ENCODE data around the gene SPATS2L.

SPATS2L gene

GRCh38 chr2:200324362-200324761 lies 17.9 kb downstream of the SPATS2L start:
- no peak overlapping the region for H3K4me3 ChIP-seq (ENCODE audit: low read length)

GRCh38 chr2:200329384-200329783 lies 22.9 kb downstream of the SPATS2L start:
- Histone ChIP-seq H3K4me3 (ENCODE audit: low read length) (no peak overlapping the region), H3K27me3 (ENCODE audit: control insufficient read depth, insufficient read depth, low read length) (no peaks in the 10 kb centered on the region), H3K36me3 (ENCODE audit: insufficient read depth, low read length) (peaks cover 15% of the 10 kb centered on the region), H3K4me1 (ENCODE audit: control insufficient read depth, insufficient read depth, low read length) (peaks cover 15% of the 10 kb centered on the region), H3K4me2 (ENCODE audit: low read length) (no peak overlapping the region), H3K9me3 (replicated peaks; ENCODE audit: low read length) (no peaks in the 10 kb centered on the region), H3K9ac (ENCODE audit: low read depth, low read length) (no peak overlapping the region)

More at GRCh38 chr2:200324362-200324761, 17.9 kb downstream of the SPATS2L start:
- H3K4me2 ChIP-seq (ENCODE audit: low read length), result no peak overlapping the region
- peaks cover 3% of the 10 kb centered on the region for H3K36me3 ChIP-seq (ENCODE audit: insufficient read depth, low read length)
- peaks cover 31% of the 10 kb centered on the region for H3K4me1 ChIP-seq (ENCODE audit: control insufficient read depth, insufficient read depth, low read length)
- no peaks in the 10 kb centered on the region for H3K9me3 ChIP-seq (replicated peaks; ENCODE audit: low read length)
- H3K27me3 ChIP-seq (ENCODE audit: control insufficient read depth, insufficient read depth, low read length), result no peaks in the 10 kb centered on the region
- H3K9ac ChIP-seq (ENCODE audit: low read depth, low read length), result no peak overlapping the region

GRCh38 chr2:200329798-200330197 lies 23.3 kb downstream of the SPATS2L start:
- Histone ChIP-seq H3K27me3 (ENCODE audit: control insufficient read depth, insufficient read depth, low read length) (no peaks in the 10 kb centered on the region), H3K4me3 (ENCODE audit: low read length) (no peak overlapping the region), H3K4me1 (ENCODE audit: control insufficient read depth, insufficient read depth, low read length) (peaks cover 15% of the 10 kb centered on the region), H3K4me2 (ENCODE audit: low read length) (peak overlapping the region; percentile 9), H3K9ac (ENCODE audit: low read depth, low read length) (no peak overlapping the region), H3K9me3 (replicated peaks; ENCODE audit: low read length) (no peaks in the 10 kb centered on the region), H3K36me3 (ENCODE audit: insufficient read depth, low read length) (peaks cover 15% of the 10 kb centered on the region)

DNA sequence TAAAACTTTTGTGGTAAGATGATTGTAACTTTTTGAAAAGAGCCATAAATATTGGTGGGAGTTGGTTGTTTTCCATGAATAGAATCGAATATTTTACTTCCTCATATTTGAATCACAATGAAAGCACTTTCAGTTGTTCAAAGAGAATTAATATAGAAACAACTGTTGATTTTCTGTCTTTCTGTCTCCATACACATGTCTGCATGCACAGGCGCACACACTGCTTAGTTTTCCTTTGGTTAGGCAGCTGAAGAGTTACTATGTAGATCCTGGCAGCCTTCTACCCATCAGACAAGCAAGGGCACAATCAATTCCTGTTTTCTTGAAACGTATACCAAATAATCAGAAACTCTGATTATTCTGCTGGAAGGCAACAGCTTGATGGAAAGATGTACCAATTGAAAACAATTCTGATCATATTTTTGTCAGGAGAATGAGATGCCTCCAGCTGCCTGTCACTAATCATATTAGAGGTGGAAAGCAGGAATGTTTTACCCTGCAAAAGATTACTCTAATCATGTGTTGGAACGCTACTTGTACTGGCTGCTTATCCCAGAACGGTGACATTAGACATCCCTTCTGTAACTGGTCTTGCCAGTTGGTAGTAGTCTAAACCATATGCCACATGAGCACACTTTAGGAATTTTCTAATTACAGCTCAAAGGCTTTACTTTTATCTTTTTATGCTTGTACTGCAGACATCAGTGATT lies 24.0 kb downstream of the SPATS2L start:
- peaks cover 15% of the 10 kb centered on the region for H3K36me3 ChIP-seq (ENCODE audit: insufficient read depth, low read length)
- no peak overlapping the region for H3K4me3 ChIP-seq (ENCODE audit: low read length)

GRCh38 chr2:200331061-200331400 lies 24.5 kb downstream of the SPATS2L start:
- Histone ChIP-seq H3K36me3 (ENCODE audit: insufficient read depth, low read length) (peaks cover 15% of the 10 kb centered on the region), H3K4me2 (ENCODE audit: low read length) (no peak overlapping the region), H3K27me3 (ENCODE audit: control insufficient read depth, insufficient read depth, low read length) (no peaks in the 10 kb centered on the region), H3K4me1 (ENCODE audit: control insufficient read depth, insufficient read depth, low read length) (peaks cover 19% of the 10 kb centered on the region), H3K4me3 (ENCODE audit: low read length) (no peak overlapping the region), H3K9me3 (replicated peaks; ENCODE audit: low read length) (no peaks in the 10 kb centered on the region), H3K9ac (ENCODE audit: low read depth, low read length) (no peak overlapping the region)

More for the DNA sequence above, 24.0 kb downstream of the SPATS2L start:
- peaks cover 17% of the 10 kb centered on the region for H3K4me1 ChIP-seq (ENCODE audit: control insufficient read depth, insufficient read depth, low read length)
- H3K4me2 ChIP-seq (ENCODE audit: low read length), result no peak overlapping the region
- no peak overlapping the region for H3K9ac ChIP-seq (ENCODE audit: low read depth, low read length)
- H3K9me3 ChIP-seq (replicated peaks; ENCODE audit: low read length), result no peaks in the 10 kb centered on the region
- no peaks in the 10 kb centered on the region for H3K27me3 ChIP-seq (ENCODE audit: control insufficient read depth, insufficient read depth, low read length)

GRCh38 chr2:200335657-200336056 lies 29.2 kb downstream of the SPATS2L start:
- Histone ChIP-seq H3K27me3 (ENCODE audit: control insufficient read depth, insufficient read depth, low read length) (no peaks in the 10 kb centered on the region), H3K9me3 (replicated peaks; ENCODE audit: low read length) (no peaks in the 10 kb centered on the region), H3K4me2 (ENCODE audit: low read length) (no peak overlapping the region), H3K36me3 (ENCODE audit: insufficient read depth, low read length) (peaks cover 8% of the 10 kb centered on the region), H3K4me1 (ENCODE audit: control insufficient read depth, insufficient read depth, low read length) (peaks cover 34% of the 10 kb centered on the region), H3K4me3 (ENCODE audit: low read length) (no peak overlapping the region), H3K9ac (ENCODE audit: low read depth, low read length) (no peak overlapping the region)

GRCh38 chr2:200336980-200337615 lies 30.6 kb downstream of the SPATS2L start:
- peaks cover 39% of the 10 kb centered on the region for H3K4me1 ChIP-seq (ENCODE audit: control insufficient read depth, insufficient read depth, low read length)
- H3K9ac ChIP-seq (ENCODE audit: low read depth, low read length), result no peak overlapping the region
- H3K36me3 ChIP-seq (ENCODE audit: insufficient read depth, low read length), result peaks cover under 1% of the 10 kb centered on the region
- no peak overlapping the region for H3K4me2 ChIP-seq (ENCODE audit: low read length)
- no peaks in the 10 kb centered on the region for H3K27me3 ChIP-seq (ENCODE audit: control insufficient read depth, insufficient read depth, low read length)
- H3K4me3 ChIP-seq (ENCODE audit: low read length), result no peak overlapping the region
- H3K9me3 ChIP-seq (replicated peaks; ENCODE audit: low read length), result no peaks in the 10 kb centered on the region

DNA sequence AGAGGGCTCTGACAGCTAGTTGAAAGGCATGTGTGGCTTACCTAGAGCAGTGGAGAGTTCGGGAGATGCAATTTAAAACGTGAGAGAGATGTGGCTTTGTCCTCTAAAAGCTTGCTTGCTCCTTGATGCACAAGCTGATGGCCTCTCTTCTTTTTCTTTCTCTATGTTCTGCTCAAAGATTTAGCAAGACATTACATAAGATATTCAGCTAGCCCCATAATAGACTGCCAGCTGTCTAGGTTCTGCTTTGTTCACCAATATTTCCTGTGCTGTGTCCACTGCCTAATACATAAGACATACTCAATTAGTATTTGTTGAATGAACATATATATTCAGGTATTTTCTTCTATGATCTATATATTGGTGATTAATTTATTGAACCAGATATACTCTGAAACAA lies 31.1 kb downstream of the SPATS2L start:
- Histone ChIP-seq H3K4me2 (ENCODE audit: low read length) (no peak overlapping the region), H3K4me3 (ENCODE audit: low read length) (no peak overlapping the region), H3K9ac (ENCODE audit: low read depth, low read length) (no peak overlapping the region), H3K4me1 (ENCODE audit: control insufficient read depth, insufficient read depth, low read length) (peaks cover 39% of the 10 kb centered on the region), H3K27me3 (ENCODE audit: control insufficient read depth, insufficient read depth, low read length) (no peaks in the 10 kb centered on the region), H3K36me3 (ENCODE audit: insufficient read depth, low read length) (peaks cover 3% of the 10 kb centered on the region), H3K9me3 (replicated peaks; ENCODE audit: low read length) (no peaks in the 10 kb centered on the region)

DNA sequence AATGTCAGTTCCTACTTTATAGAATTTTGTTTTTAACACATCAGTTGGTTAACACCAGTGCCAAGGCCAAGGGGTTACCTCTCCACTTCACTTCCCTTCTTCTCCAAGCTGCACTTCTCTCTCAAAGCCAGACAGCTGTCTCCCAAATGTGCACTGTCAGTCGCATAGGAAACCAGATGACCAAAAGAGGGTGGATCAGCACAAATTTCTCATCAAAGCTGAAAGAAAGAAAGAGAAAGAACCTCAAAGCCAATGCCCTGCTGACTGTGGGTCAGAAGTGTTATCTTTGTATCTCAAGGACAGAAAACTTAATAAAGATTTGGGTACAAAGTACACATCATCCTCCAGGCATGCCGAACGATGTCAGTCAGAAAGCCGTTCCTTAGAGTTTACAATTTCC lies 32.2 kb downstream of the SPATS2L start:
- H3K9ac ChIP-seq (ENCODE audit: low read depth, low read length), result no peak overlapping the region
- H3K4me3 ChIP-seq (ENCODE audit: low read length), result peak overlapping the region; percentile 12
- H3K27me3 ChIP-seq (ENCODE audit: control insufficient read depth, insufficient read depth, low read length), result no peaks in the 10 kb centered on the region
- H3K36me3 ChIP-seq (ENCODE audit: insufficient read depth, low read length), result peaks cover 3% of the 10 kb centered on the region
- no peaks in the 10 kb centered on the region for H3K9me3 ChIP-seq (replicated peaks; ENCODE audit: low read length)
- peaks cover 39% of the 10 kb centered on the region for H3K4me1 ChIP-seq (ENCODE audit: control insufficient read depth, insufficient read depth, low read length)
- peak overlapping the region; percentile 67 for H3K4me2 ChIP-seq (ENCODE audit: low read length)

DNA sequence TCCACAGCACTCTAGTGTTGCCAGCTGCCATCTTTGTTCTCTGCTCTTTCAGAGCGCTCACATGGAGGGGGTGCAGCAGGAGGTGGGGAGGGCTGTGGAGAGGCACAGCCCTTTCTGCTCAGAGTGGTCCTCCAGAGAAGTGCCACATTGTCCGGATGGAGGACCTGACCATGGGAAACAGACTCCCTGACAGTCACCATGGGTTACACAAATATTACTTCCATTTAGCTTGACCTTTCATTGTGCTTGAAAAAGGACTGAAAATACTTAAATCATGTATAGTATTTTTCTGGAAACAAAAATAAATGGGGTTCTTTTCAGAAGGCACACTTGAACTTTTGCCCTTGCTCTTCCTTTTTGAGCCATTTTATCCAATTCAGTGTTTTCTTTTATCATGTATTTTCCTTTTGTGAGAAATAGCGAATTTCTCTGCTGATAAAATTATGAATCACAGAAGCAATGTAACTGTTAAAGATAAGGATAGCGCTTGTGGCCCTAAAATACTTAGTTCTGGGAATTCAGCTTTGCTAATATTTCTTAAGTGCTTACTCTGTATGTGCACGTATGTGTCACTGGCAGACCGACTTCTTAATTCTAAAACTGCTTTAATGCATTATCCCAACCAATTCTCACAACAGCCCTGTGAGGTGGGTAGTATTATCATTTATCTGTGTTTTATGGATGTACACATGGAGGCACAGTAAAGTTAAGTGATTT lies 34.2 kb downstream of the SPATS2L start:
- Histone ChIP-seq H3K9ac (ENCODE audit: low read depth, low read length) (no peak overlapping the region), H3K4me3 (ENCODE audit: low read length) (no peak overlapping the region), H3K27me3 (ENCODE audit: control insufficient read depth, insufficient read depth, low read length) (no peaks in the 10 kb centered on the region), H3K4me2 (ENCODE audit: low read length) (no peak overlapping the region), H3K4me1 (ENCODE audit: control insufficient read depth, insufficient read depth, low read length) (peaks cover 35% of the 10 kb centered on the region), H3K36me3 (ENCODE audit: insufficient read depth, low read length) (peaks cover 3% of the 10 kb centered on the region), H3K9me3 (replicated peaks; ENCODE audit: low read length) (no peaks in the 10 kb centered on the region)

DNA sequence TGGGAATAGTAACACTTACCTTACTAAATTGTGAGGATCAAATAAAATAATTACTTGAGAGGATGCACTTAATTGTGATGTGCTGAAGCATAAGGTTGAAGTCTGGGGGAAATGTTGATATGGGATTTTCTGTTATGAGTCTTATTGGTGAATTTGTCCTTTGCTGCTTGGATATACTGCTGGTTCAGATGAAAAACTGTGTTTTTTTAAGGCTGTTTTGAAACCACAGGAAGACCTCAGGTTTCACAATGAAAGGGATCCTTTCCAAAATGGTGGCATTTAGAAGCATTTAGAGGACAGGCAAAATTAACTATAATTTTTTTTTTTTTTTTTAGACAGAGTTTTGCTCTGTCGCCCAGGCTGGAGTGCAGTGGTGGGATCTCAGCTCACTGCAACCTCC lies 34.9 kb downstream of the SPATS2L start:
- Histone ChIP-seq H3K36me3 (ENCODE audit: insufficient read depth, low read length) (peaks cover 3% of the 10 kb centered on the region), H3K9me3 (replicated peaks; ENCODE audit: low read length) (no peaks in the 10 kb centered on the region), H3K4me3 (ENCODE audit: low read length) (no peak overlapping the region), H3K4me1 (ENCODE audit: control insufficient read depth, insufficient read depth, low read length) (peaks cover 34% of the 10 kb centered on the region), H3K9ac (ENCODE audit: low read depth, low read length) (no peak overlapping the region), H3K27me3 (ENCODE audit: control insufficient read depth, insufficient read depth, low read length) (no peaks in the 10 kb centered on the region), H3K4me2 (ENCODE audit: low read length) (no peak overlapping the region)
